HG02970 (cell line): Measurements from ENCODE around the gene GAST.

Experiments
- ATAC-seq: cut with Tn5 transposase; IDR thresholded peaks from one replicate; pipeline ENCODE4 v1.9.1; 2021; ENCODE audit warnings: mild to moderate bottlenecking, moderate library complexity, moderate number of reproducible peaks; ENCODE audit not compliant: unreplicated experiment, low FRiP score

Gene GAST

GRCh38 chr17:41705271-41705991 is 6.7 kb upstream of the GAST start:
- no peak for ATAC-seq

DNA sequence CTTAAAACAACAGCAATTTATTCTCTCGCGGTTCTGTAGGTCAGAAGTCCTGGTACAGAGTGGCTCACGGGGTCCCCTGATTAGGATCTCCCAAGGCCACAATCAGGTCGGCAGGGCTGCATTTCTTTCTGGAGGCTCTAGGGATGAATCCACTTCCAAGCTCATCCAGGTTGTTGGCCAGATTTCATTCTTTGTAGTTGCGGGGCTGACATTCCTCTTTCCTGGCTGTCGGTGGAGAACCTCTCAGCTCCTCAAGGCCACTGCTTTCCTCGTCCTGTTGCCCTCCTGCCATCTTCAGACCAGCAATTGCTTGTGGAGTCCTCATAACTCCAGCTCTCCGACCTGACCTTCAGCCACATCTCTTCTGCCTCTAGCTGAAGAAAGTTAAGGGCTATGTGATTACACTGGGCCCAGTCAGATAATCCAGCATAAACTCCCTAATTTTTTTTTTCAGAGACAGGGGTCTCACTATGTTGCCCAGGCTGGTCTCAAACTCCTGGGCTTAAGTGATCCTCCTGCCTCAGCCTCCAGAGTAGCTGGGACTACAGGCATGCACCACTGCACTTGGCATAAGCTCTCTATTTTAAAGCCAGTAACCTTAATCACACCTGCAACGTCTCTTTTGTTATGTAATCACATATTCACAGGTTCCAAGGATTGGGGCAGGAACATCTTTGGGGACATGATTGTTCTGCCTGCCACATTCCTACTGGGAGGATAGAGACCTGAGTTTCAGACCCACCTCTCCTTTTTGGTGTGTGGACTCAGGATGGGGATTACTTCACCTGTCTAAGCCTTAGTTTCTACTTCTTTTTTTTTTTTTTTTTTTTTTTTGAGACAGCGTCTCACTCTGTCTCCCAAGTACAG is 4.1 kb upstream of the GAST start:
- no peak for ATAC-seq

- ATAC-seq, result no peak
Measured at GRCh38 chr17:41710472-41711090, 1.6 kb upstream of the GAST start.

- ATAC-seq, result no peak
Measured at GRCh38 chr17:41717408-41718286, 5.5 kb downstream of the GAST start.

DNA sequence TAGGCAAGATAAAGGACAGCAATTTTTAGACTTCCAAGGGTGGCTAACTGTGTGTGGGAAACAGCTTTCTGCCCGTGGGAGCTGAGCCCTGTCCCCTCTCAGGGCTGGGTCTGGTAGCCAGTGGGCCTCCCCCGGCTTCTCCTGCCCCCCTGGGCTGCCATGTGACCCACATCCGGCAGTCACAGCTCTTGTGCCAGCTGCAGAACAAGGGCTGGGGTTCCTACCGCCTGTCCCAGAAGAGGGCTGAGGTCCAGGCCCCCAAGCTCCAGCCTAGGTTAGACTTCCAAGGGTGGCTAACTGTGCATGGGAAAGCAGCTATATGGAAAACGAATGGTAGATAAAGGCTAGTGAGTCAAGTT is 6.1 kb downstream of the GAST start:
- ATAC-seq, result no peak

- no peak for ATAC-seq
Measured at GRCh38 chr17:41722231-41722630, 10.1 kb downstream of the GAST start.

- ATAC-seq, result no peak
Measured at GRCh38 chr17:41723801-41724475, 11.8 kb downstream of the GAST start.

DNA sequence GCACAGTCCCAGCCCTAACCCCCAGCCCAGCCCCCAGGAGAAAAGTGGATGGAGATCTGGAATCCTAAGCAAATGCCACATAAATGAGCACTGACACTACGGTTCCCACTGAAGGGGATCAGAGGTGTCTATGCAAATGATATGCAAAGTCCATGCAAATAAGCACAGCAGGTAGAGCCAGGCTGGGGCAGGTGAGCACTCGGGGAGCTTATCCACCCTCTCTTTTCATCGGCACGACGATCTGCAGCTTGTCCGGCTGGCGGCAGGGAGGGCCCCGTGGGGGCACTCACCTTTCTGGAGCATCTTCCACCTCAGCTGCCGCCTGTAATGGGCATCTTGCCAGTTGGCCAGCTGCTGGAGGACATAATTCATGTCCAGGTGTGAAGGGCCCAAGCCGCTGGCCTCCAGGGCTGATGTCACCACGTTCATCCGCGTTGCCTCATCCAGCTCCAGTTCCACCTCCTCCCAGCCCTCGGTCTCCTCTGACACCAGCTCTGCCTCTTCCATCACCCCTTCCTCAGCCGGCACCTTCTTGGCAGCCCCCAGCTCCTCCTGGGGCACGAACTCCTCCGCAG is 12.4 kb downstream of the GAST start:
- no peak for ATAC-seq

GRCh38 chr17:41725134-41725533 is 13.0 kb downstream of the GAST start:
- ATAC-seq, result no peak

- no peak for ATAC-seq
Measured at GRCh38 chr17:41728056-41728455, 15.9 kb downstream of the GAST start.

GRCh38 chr17:41730479-41730878 is 18.3 kb downstream of the GAST start:
- no peak for ATAC-seq

GRCh38 chr17:41731836-41732235 is 19.7 kb downstream of the GAST start:
- ATAC-seq, result no peak

- no peak for ATAC-seq
Measured at GRCh38 chr17:41733348-41734138, 21.4 kb downstream of the GAST start.

DNA sequence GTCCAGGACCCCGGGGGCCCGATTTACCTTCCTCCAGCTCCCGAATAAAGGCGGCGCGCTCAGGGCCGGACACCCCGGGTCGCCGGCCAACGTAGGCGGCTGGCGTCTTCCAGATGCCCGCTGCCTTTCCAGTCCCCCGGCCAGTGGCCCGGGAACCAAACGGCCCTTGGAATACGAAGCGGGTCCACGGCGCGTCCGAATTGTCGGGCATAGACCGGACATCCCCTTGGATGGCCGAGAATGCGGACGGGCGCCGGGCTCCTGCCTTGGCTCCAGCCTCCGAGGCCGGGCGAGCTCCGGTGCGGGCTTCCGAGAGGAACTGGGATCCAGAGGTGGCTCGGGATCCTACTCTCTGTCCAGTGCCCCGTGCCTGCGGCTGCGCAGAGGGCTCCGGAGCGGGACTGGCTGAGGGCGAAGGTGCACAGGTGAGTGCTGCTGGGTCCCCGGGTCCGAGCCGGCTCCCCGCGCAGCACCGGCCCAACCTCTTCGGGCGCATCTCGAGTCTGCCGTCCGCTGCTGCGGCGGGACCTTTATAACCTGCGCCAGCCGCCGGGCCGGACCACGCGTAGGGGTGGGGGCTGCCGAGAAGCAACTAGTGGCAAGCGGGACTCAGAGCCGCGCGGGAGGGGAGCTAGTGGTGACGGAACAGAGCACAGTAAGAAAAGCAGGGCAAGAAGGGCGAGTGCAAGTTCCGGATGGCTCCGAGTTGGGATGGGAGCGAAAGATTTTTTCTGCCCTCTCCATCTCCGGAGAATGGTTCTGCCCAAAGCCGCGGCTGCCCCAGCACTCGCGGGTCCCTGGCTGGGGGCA is 22.2 kb downstream of the GAST start, which contains the start of gene HAP1:
Gene HAP1, minus strand, starts transcription at position 505 of the 810 bp plus-strand sequence. Its CDS starts 9 bp downstream, at position 496.
- no peak for ATAC-seq

DNA sequence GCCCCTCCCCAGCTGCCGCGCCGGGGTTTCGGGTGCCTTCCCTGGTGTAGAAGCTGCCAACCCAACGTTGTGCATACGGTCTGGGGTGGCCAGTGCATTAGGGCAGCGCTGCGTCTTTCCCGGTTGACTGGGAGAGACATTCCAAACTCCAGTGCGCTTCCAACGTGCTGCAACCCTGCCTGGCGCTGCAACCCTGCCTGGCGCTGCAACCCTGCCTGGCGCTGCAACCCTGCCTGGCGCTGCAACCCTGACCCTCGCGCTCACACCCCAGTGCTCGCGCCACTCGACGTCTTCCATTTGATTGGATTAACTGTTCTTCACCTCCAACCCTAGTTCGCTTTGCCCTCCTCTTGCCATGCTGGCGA is 22.8 kb downstream of the GAST start:
- no peak for ATAC-seq

DNA sequence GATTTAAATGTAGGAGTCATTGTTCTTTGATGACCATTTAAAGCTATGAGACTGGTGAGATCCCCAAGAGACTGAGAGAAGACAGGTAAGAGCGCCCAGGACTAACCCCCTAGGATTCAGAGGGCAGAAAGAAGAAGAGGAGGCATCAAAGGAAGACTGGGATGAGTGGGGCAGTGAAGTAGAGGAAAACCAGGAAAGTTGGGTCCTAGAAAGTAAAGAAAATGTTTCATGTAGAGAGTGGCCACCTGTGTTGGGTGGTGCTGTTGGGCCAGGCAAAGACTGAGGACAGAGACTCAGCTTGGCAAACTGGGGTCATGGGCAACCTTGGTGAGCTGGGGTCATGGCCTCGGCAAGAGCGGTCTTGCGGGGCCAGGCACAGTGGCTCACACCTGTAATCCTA is 23.6 kb downstream of the GAST start:
- no peak for ATAC-seq

GRCh38 chr17:41736983-41737679 is 25.0 kb downstream of the GAST start:
- no peak for ATAC-seq
